Measurements from ENCODE around the gene UNC13B. TPM values are rescaled to one million over a fixed set of nuclear protein-coding genes. Genes with fewer than 3 reads are reported as not detected.

Gene UNC13B
- total and polyA plus RNA-seq, 2 of the 8 experiments (the other 6 are each of a cell fraction or from before 2014, with no cell fraction given): 23.1 to 51.7 TPM

DNA sequence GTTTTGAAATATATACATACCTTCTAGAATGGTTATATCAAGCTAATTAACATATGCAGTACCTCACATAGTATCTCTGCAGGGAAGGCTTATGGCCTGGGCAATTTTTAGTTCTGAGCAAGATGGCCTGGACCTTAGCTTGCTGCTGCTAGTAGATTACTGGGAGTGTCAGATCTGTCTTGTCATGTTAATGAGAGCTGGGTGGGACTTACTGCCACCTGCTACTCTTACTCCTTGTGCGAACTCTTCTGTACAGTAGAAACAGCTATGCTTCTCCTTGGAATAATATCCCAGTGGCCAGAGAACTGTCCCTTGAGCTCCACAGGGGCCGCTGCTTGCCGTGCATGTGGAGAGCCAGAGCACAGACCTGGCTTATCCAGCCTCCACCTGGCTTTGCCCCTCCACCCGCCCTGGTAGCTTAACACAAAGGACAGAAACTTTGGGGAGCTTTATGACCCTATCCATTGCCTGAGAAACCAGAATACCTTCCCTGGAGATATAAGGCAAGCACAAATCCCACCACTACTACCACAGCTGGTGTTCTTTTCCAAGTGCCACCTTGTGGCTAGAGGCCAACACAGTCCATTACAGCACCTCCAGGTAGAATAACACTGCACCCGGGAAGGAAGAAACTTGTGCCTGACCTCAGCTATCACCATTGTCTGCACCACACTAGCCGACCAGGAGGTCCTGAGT is 253.7 kb downstream of the UNC13B start:
- Histone ChIP-seq H3K18ac (ENCODE audit: extremely low read depth, low read length) (no peak overlapping the region), H2BK5ac (ENCODE audit: low read depth, low read length) (no peak overlapping the region), H3K9ac (replicated peaks in 1 of 4; ENCODE audit: extremely low read depth in 1 of 4, low read depth in 3 of 4, low read length in 3 of 4) (no peak overlapping the region), H4K5ac (ENCODE audit: insufficient read length, low read depth, low read length) (no peak overlapping the region), H3K4me3 (ENCODE audit: extremely low read depth in 1 of 4, insufficient read depth in 2 of 4, low read depth in 3 of 4, low read length in 4 of 4) (no peak overlapping the region), H3K23ac (ENCODE audit: insufficient read length) (no peak overlapping the region), H4K91ac (replicated peaks; ENCODE audit: insufficient read length, low read length) (no peak overlapping the region), H3K9me3 (ENCODE audit: insufficient read depth in 2 of 2, low read depth in 1 of 2, low read length in 1 of 2) (no peaks in the 10 kb centered on the region), H3K4me1 (replicated peaks in 1 of 4; ENCODE audit: control insufficient read depth in 3 of 4, insufficient read depth in 4 of 4, low read length in 3 of 4) (peaks cover 0 to 4% (median 1%) of the 10 kb centered on the region in 4 experiments; a peak in 4 of 7 replicates), H2BK20ac (ENCODE audit: low read length) (no peak overlapping the region), H3K27ac (ENCODE audit: low read depth, low read length) (no peak overlapping the region), H3K4me2 (ENCODE audit: insufficient read depth in 1 of 2, low read depth in 2 of 2, low read length in 2 of 2) (no peak overlapping the region), H2BK15ac (ENCODE audit: low read length) (no peak overlapping the region), H2AK5ac (ENCODE audit: low read depth, low read length) (no peak overlapping the region), H2BK12ac (ENCODE audit: low read depth, low read length) (no peak overlapping the region), H2AFZ (ENCODE audit: low read length) (no peak overlapping the region), H3K79me1 (ENCODE audit: low read depth, low read length) (no peaks in the 10 kb centered on the region), H4K8ac (ENCODE audit: extremely low read depth, insufficient read depth, low read length) (no peak overlapping the region), H3K56ac (replicated peaks; ENCODE audit: insufficient read length, low read depth, low read length) (no peak overlapping the region), H3K27me3 (replicated peaks in 1 of 4; ENCODE audit: control insufficient read depth in 3 of 4, extremely low read depth in 1 of 4, insufficient read depth in 3 of 4, low read length in 3 of 4) (no peaks in the 10 kb centered on the region), H2BK120ac (replicated peaks; ENCODE audit: low read depth, low read length) (no peak overlapping the region), H3K4ac (replicated peaks; ENCODE audit: insufficient read length, low read depth, low read length) (no peak overlapping the region), H3K36me3 (ENCODE audit: control insufficient read depth in 2 of 4, insufficient read depth in 4 of 4, low read length in 3 of 4) (no peaks in the 10 kb centered on the region), H3K23me2 (ENCODE audit: low read depth, low read length) (no peaks in the 10 kb centered on the region), H4K20me1 (replicated peaks in 1 of 2; ENCODE audit: control insufficient read depth in 1 of 2, insufficient read depth in 2 of 2, low read length in 2 of 2) (no peaks in the 10 kb centered on the region), H3K14ac (ENCODE audit: insufficient read length) (no peak overlapping the region), H3K79me2 (ENCODE audit: control insufficient read depth in 1 of 2, insufficient read depth in 2 of 2, low read length in 2 of 2) (no peaks in the 10 kb centered on the region)
- DNase-seq (ENCODE audit: low read depth in 1 of 2, low spot score in 2 of 2): peak in 1 of 2 experiments; percentile 52
- peak; percentile 91 for FAIRE-seq
- ChIA-PET POLR2A (ENCODE audit: partially characterized antibody) (interaction anchor here (1.0 to 1.1 kb wide), 2 partner anchors 9 to 191 kb away, joined by 3 to 5 read pairs; no protein-coding TSS in a partner anchor), CTCF (ENCODE audit: partially characterized antibody) (interaction anchor here (0.6 to 2.9 kb wide), 32 partner anchors 9 to 516 kb away, joined by 3 to 18 read pairs (median 4); no protein-coding TSS in a partner anchor)
- TF ChIP-seq JUN (IDR thresholded peaks at IDR 0.05; ENCODE audit: low read depth, low read length): no peak
- peak; percentile 47 to 67 for TF ChIP-seq RAD21 (IDR thresholded peaks at IDR 0.05 in 1 of 2, conservative IDR thresholded peaks at IDR 0.05 in 1 of 2; ENCODE audit: low read depth in 2 of 2, low read length in 2 of 2)
- TF ChIP-seq, protein P1, sequence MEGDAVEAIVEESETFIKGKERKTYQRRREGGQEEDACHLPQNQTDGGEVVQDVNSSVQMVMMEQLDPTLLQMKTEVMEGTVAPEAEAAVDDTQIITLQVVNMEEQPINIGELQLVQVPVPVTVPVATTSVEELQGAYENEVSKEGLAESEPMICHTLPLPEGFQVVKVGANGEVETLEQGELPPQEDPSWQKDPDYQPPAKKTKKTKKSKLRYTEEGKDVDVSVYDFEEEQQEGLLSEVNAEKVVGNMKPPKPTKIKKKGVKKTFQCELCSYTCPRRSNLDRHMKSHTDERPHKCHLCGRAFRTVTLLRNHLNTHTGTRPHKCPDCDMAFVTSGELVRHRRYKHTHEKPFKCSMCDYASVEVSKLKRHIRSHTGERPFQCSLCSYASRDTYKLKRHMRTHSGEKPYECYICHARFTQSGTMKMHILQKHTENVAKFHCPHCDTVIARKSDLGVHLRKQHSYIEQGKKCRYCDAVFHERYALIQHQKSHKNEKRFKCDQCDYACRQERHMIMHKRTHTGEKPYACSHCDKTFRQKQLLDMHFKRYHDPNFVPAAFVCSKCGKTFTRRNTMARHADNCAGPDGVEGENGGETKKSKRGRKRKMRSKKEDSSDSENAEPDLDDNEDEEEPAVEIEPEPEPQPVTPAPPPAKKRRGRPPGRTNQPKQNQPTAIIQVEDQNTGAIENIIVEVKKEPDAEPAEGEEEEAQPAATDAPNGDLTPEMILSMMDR (IDR thresholded peaks at IDR 0.05; ENCODE audit: control extremely low read depth in 1 of 3, insufficient read depth in 1 of 3, low read depth in 1 of 3, low read length in 3 of 3): peak; percentile 36 to 70 (median 66)
- no peak for TF ChIP-seq SRF (IDR thresholded peaks at IDR 0.05; ENCODE audit: low read depth, low read length)
- no peak for TF ChIP-seq NANOG (IDR thresholded peaks at IDR 0.05; ENCODE audit: insufficient read depth, low read depth, low read length, poor library complexity, severe bottlenecking)
- WGBS, 2 experiments (ENCODE audit: extremely low coverage in 1 of 2, insufficient coverage in 1 of 2, insufficient read length in 1 of 2, insufficient replicate concordance in 2 of 2, low coverage in 1 of 2, low lambda C conversion rate in 2 of 2, missing lambda C conversion rate in 1 of 2): 81% methylated on average over 6 of the region's 6 CpGs; no CpG with 5 or more reads in 1 of the 2 experiments
